K562 (cell line): Measurements from ENCODE around the gene BRICD5. TPM values are rescaled to one million over a fixed set of nuclear protein-coding genes. Genes with fewer than 3 reads are reported as not detected.

Source experiments
- ATF7 ChIP-seq: fragments of 450-650 bp; IDR thresholded peaks from 2 replicates; pipeline ENCODE4 v1.7.1; 2014; ENCODE audit warnings: mild to moderate bottlenecking, moderate library complexity
- BHLHE40 ChIP-seq: IDR thresholded peaks from 2 replicates; pipeline ENCODE4 v1.6.1; 2011; ENCODE audit warnings: low read length, improper control_type of control experiment
- NR4A1 ChIP-seq, 2 experiments: fragments of 250-450 bp in 1 of 2; fragments of 450-650 bp in 1 of 2; sonication (Bioruptor Pico) in 1 of 2; IDR thresholded peaks; 2 replicates each; pipeline versions ENCODE4 v1.4.0 to v1.6.1; 2016 to 2020; ENCODE audit warnings: mild to moderate bottlenecking in 2 of 2, missing compliant biosample characterization in 1 of 2, missing genetic modification characterization in 1 of 2, moderate library complexity in 1 of 2
- RFX7 ChIP-seq: fragments of 250-450 bp; sonication (Bioruptor Pico); IDR thresholded peaks from 2 replicates; pipeline ENCODE4 v1.5.1; 2021; ENCODE audit warnings: mild to moderate bottlenecking
- THRAP3 ChIP-seq: fragments of 450-650 bp; IDR thresholded peaks from 2 replicates; pipeline ENCODE4 v1.6.1; 2016; ENCODE audit warnings: mild to moderate bottlenecking, inconsistent platforms, borderline replicate concordance
- polyA plus RNA-seq, 8 experiments: library from polyadenylated mRNA; depleted of rRNA in 4 of 8; stranded (reverse) in 5 of 8; unstranded in 3 of 8; fragments of >200 nt; fragmentation: Nextera tagmentation in 2 of 8; fragmentation: Illumina TruSeq in 1 of 8; extraction: Ambion mirVana in 2 of 8; extraction: Trizol in 1 of 8; gene quantifications; 2 replicates each; pipeline versions ENCODE4 v1.2.1 to v1.2.3, GENCODE V29; 2011 to 2014; ENCODE audit warnings: inconsistent platforms in 1 of 8, missing spikeins in 1 of 8
- total RNA-seq, 7 experiments: library from RNA; depleted of rRNA in 6 of 7; stranded (reverse); fragments of >200 nt in 6 of 7; fragmentation: Illumina TruSeq in 2 of 7; extraction: Trizol in 2 of 7; gene quantifications; 2 replicates each; pipeline versions ENCODE4 v1.2.1 to v1.2.3, GENCODE V29; 2011 to 2021; ENCODE audit warnings: low replicate concordance in 1 of 7
- TF ChIP-seq, protein P1 (sequence below): fragments of 450-650 bp; IDR thresholded peaks from 2 replicates; pipeline ENCODE4 v1.6.1; 2016; ENCODE audit warnings: mild to moderate bottlenecking, moderate library complexity
- TF ChIP-seq, protein P2 (sequence below): fragments of 450-650 bp; formaldehyde crosslinking; IDR thresholded peaks from 2 replicates; pipeline ENCODE4 v1.4.0; 2020; ENCODE audit warnings: mild to moderate bottlenecking, mixed read lengths
- TF ChIP-seq, protein P3 (sequence below): fragments of 450-650 bp; IDR thresholded peaks from 2 replicates; pipeline ENCODE4 v1.6.1; 2016; ENCODE audit warnings: antibody characterized with exemption

Gene BRICD5
- total and polyA plus RNA-seq, 9 of the 15 experiments (the other 6 are each of a cell fraction or from before 2014, with no cell fraction given): 0.24 to 15.1 (median 2.4) TPM; not detected in 1

DNA sequence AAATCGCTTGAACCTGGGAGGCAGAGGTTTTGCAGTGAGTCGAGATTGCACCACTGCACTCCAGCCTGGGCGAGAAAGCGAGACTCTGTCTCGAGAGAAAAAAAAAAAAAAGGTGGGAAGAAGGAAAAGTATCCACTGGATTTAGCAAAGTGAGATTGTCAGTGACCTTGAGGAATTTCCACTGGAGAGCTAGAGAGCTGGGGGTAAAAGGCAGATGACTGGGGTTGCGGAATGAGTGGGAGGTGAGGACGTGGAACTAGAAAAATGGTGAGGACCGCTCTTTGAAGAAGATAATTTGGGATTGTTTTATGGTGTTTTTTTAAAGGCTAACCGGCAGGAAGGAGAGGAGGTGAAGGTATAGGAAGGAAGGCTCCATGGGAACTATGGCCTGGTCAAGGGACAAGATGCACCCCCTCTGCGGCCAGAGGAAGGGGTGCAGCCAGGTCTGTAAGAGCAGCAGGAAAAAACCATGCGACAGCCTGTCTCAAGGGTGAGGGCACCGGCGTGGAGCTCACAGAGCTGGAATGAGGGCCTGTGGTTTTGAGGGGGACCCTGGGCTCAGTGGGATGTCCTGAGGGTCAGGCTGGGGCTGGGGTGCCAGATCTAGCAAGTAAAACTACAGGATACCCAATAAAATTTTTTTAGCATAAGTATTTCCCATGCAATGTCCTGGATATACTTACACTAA, 6.1 kb downstream of the BRICD5 start (continued):
- TF ChIP-seq, protein P1, sequence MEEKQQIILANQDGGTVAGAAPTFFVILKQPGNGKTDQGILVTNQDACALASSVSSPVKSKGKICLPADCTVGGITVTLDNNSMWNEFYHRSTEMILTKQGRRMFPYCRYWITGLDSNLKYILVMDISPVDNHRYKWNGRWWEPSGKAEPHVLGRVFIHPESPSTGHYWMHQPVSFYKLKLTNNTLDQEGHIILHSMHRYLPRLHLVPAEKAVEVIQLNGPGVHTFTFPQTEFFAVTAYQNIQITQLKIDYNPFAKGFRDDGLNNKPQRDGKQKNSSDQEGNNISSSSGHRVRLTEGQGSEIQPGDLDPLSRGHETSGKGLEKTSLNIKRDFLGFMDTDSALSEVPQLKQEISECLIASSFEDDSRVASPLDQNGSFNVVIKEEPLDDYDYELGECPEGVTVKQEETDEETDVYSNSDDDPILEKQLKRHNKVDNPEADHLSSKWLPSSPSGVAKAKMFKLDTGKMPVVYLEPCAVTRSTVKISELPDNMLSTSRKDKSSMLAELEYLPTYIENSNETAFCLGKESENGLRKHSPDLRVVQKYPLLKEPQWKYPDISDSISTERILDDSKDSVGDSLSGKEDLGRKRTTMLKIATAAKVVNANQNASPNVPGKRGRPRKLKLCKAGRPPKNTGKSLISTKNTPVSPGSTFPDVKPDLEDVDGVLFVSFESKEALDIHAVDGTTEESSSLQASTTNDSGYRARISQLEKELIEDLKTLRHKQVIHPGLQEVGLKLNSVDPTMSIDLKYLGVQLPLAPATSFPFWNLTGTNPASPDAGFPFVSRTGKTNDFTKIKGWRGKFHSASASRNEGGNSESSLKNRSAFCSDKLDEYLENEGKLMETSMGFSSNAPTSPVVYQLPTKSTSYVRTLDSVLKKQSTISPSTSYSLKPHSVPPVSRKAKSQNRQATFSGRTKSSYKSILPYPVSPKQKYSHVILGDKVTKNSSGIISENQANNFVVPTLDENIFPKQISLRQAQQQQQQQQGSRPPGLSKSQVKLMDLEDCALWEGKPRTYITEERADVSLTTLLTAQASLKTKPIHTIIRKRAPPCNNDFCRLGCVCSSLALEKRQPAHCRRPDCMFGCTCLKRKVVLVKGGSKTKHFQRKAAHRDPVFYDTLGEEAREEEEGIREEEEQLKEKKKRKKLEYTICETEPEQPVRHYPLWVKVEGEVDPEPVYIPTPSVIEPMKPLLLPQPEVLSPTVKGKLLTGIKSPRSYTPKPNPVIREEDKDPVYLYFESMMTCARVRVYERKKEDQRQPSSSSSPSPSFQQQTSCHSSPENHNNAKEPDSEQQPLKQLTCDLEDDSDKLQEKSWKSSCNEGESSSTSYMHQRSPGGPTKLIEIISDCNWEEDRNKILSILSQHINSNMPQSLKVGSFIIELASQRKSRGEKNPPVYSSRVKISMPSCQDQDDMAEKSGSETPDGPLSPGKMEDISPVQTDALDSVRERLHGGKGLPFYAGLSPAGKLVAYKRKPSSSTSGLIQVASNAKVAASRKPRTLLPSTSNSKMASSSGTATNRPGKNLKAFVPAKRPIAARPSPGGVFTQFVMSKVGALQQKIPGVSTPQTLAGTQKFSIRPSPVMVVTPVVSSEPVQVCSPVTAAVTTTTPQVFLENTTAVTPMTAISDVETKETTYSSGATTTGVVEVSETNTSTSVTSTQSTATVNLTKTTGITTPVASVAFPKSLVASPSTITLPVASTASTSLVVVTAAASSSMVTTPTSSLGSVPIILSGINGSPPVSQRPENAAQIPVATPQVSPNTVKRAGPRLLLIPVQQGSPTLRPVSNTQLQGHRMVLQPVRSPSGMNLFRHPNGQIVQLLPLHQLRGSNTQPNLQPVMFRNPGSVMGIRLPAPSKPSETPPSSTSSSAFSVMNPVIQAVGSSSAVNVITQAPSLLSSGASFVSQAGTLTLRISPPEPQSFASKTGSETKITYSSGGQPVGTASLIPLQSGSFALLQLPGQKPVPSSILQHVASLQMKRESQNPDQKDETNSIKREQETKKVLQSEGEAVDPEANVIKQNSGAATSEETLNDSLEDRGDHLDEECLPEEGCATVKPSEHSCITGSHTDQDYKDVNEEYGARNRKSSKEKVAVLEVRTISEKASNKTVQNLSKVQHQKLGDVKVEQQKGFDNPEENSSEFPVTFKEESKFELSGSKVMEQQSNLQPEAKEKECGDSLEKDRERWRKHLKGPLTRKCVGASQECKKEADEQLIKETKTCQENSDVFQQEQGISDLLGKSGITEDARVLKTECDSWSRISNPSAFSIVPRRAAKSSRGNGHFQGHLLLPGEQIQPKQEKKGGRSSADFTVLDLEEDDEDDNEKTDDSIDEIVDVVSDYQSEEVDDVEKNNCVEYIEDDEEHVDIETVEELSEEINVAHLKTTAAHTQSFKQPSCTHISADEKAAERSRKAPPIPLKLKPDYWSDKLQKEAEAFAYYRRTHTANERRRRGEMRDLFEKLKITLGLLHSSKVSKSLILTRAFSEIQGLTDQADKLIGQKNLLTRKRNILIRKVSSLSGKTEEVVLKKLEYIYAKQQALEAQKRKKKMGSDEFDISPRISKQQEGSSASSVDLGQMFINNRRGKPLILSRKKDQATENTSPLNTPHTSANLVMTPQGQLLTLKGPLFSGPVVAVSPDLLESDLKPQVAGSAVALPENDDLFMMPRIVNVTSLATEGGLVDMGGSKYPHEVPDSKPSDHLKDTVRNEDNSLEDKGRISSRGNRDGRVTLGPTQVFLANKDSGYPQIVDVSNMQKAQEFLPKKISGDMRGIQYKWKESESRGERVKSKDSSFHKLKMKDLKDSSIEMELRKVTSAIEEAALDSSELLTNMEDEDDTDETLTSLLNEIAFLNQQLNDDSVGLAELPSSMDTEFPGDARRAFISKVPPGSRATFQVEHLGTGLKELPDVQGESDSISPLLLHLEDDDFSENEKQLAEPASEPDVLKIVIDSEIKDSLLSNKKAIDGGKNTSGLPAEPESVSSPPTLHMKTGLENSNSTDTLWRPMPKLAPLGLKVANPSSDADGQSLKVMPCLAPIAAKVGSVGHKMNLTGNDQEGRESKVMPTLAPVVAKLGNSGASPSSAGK: 0 out of 2 replicates have a peak, but pooled peaks have one; percentile 47
- TF ChIP-seq ATF7 (no peak), THRAP3 (no peak; the same call in 1 of the 2 replicates), BHLHE40 (no peak), RFX7 (CRISPR knock-in tag) (0 out of 2 replicates have a peak, but pooled peaks have one; percentile 40), NR4A1 (CRISPR knock-in tag; IDR thresholded peaks at IDR 0.05) (0 out of 2 replicates have a peak, but pooled peaks have one; percentile 20), NR4A1 (tag; IDR thresholded peaks at IDR 0.05) (no peak)
- TF ChIP-seq, protein P2, sequence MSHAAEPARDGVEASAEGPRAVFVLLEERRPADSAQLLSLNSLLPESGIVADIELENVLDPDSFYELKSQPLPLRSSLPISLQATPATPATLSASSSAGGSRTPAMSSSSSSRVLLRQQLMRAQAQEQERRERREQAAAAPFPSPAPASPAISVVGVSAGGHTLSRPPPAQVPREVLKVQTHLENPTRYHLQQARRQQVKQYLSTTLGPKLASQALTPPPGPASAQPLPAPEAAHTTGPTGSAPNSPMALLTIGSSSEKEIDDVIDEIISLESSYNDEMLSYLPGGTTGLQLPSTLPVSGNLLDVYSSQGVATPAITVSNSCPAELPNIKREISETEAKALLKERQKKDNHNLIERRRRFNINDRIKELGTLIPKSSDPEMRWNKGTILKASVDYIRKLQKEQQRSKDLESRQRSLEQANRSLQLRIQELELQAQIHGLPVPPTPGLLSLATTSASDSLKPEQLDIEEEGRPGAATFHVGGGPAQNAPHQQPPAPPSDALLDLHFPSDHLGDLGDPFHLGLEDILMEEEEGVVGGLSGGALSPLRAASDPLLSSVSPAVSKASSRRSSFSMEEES (CRISPR knock-in tag): no peak
- TF ChIP-seq, protein P3, sequence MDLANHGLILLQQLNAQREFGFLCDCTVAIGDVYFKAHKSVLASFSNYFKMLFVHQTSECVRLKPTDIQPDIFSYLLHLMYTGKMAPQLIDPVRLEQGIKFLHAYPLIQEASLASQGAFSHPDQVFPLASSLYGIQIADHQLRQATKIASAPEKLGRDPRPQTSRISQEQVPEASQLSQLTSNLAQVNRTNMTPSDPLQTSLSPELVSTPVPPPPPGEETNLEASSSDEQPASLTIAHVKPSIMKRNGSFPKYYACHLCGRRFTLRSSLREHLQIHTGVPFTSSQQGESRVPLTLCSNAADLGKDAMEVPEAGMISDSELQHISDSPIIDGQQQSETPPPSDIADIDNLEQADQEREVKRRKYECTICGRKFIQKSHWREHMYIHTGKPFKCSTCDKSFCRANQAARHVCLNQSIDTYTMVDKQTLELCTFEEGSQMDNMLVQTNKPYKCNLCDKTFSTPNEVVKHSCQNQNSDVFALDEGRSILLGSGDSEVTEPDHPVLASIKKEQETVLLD: no peak
- TF ChIP-seq, all 486 proteins: peak for 7
